Activated naive CD4-positive, alpha-beta T cell treated with anti-CD3 and anti-CD28 coated beads, Interleukin-2, amount 50 U/mL, for 72 hours (primary cell): ENCODE data around the gene MFGE8. TPM values are rescaled to one million over a fixed set of nuclear protein-coding genes. Genes with fewer than 3 reads are reported as not detected.
"Not testable (repeated sequence)": the region's sequence is repeated elsewhere in the genome, so short reads cannot be mapped to it uniquely, and the experiment has no call there.

Experiments
- ATAC-seq, 2 donors: fragments of 150-1000 bp; cut with Tn5 transposase; 2 replicates each; pipeline ENCODE4 v1.10.0; 2021; ENCODE audit warnings: mild to moderate bottlenecking in 2 of 2, moderate library complexity in 2 of 2
- DNase-seq, 2 donors: peaks; one replicate each; pipeline ENCODE4 v3.0.0; 2021 to 2022; ENCODE audit warnings: low spot score in 2 of 2
- H3K27ac Mint-ChIP-seq, 2 donors: one replicate each; pipeline ENCODE4 v1.8.0; 2022; ENCODE audit warnings: mild to moderate bottlenecking in 2 of 2, mixed read lengths in 2 of 2
- H3K36me3 Mint-ChIP-seq, 2 donors: one replicate each; pipeline ENCODE4 v1.8.0; 2022; ENCODE audit warnings: mixed read lengths in 2 of 2
- H3K9me3 Mint-ChIP-seq, 2 donors: one replicate each; pipeline ENCODE4 v1.8.0; 2022; ENCODE audit warnings: mixed read lengths in 2 of 2
- total RNA-seq, 2 donors: library from RNA; stranded (reverse); gene quantifications; one replicate each; pipeline ENCODE4 v1.2.3, GENCODE V29; 2022

The MFGE8 gene
- total RNA-seq, 2 donors from 2014 or later: 27.6 to 91.9 TPM

DNA sequence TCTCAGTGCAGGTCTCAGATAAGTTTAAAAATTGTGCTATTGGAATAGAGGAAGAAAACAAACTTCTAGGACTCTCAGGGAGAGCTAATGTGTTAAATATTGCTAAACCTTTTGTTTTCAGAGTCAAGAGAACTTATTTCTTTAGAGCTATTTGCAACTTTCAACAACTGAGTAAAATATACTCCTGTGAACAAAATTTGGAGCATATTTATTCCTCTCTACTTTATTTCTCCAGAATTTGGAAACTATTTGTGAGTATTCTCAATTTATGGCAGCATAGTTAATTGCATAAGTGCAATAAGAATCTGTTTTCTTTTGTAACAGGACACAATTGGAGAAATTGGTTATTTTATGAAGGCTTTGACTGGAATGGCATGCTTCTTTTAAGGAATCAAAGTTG lies 15.0 kb upstream of the MFGE8 start:
- not testable (repeated sequence) for H3K36me3 Mint-ChIP-seq, H3K27ac Mint-ChIP-seq, ATAC-seq, DNase-seq, H3K9me3 Mint-ChIP-seq

DNA sequence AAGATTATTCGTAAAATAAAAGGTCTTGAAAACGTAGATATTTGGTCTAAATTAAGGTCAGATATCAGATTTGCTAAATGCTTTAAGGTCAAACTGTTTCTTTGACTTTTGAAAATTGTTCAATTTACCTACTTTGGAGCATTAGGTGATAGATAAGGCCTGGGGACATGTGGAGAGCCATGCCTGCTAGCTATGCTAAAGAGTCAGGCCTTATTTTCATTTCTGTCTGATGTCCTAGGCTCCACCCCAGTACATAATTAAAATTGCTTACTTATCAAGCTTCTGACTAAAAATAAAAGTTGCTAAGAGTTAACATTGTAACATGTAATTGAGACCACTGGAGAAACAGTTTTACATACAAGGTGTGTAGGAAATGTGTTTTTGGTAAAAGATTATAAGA lies 12.5 kb upstream of the MFGE8 start:
- H3K9me3 Mint-ChIP-seq, ATAC-seq, H3K27ac Mint-ChIP-seq, DNase-seq, H3K36me3 Mint-ChIP-seq: not testable (repeated sequence)

- H3K36me3 Mint-ChIP-seq, DNase-seq, H3K27ac Mint-ChIP-seq, H3K9me3 Mint-ChIP-seq: not testable (repeated sequence)
- ATAC-seq: peak; percentile 86 to 87
These were observed 7.8 kb upstream of the MFGE8 start for GRCh38 chr15:88920892-88921435.

DNA sequence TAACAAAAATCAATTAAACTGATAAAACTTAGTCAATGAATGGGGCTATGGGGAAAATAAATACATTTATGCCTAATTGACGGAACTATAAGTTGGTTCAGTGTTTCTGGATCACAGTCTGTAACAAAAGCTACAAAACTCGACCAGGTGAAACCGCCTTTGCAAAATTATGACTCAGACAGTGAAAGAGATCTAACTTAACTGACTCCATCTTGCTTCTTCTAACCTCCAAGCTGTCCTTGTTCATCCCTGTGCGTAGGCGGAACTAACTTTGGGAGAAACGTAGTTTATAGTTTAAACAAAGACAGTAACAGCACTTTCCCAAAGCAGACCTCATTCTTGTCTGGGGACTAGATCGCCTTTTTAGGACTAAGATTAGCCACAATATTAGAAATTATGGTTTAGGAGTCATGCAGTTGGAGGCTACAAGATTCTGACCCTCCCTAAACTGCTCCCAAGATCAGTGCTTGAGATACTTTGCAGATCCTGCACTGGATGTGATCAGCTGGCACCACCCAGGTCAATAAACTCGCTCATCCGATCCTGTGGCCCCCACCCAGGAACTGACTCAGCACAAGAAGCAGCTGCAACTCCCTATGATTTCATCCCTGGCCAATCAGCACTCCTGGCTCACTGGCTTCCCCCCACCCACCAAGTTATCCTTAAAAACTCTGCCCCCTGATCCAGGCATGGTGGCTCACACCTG lies 7.2 kb upstream of the MFGE8 start:
- no peaks in the 10 kb centered on the region for H3K9me3 Mint-ChIP-seq

GRCh38 chr15:88918738-88919137 lies 5.6 kb upstream of the MFGE8 start:
- Mint-ChIP-seq H3K27ac (peak overlapping the region in 1 of 2 donors; percentile 22), H3K9me3 (no peaks in the 10 kb centered on the region), H3K36me3 (no peaks in the 10 kb centered on the region)
- ATAC-seq (peak; percentile 83 to 90), DNase-seq (peak in 1 of 2 donors; percentile 63)

More for the DNA sequence above, 7.2 kb upstream of the MFGE8 start:
- Mint-ChIP-seq H3K27ac (no peak overlapping the region), H3K36me3 (no peaks in the 10 kb centered on the region)
- DNase-seq (no peak), ATAC-seq (no peak)

GRCh38 chr15:88917760-88918159 lies 4.6 kb upstream of the MFGE8 start:
- ATAC-seq (no peak), DNase-seq (no peak)
- Mint-ChIP-seq H3K36me3 (no peaks in the 10 kb centered on the region), H3K9me3 (no peaks in the 10 kb centered on the region), H3K27ac (no peak overlapping the region)

DNA sequence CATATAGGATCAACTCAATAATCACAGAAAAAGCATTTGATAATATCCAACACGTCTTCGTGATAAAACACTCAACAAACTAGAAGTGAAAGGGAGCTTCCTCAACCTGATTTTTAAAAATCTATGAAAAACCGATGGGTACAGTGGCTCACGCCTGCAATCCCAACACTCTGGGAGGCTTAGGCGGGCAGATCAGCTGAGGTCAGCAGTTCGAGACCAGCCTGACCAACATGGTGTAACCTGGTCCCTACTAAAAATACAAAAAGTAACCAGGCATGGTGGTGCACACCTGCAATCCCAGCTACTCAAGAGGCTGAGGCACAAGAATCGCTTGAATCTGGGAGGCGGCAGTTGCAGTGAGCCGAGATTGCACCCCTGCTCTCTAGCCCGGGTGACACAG lies 2.2 kb upstream of the MFGE8 start:
- H3K27ac Mint-ChIP-seq: no peak overlapping the region
- DNase-seq: no peak
- ATAC-seq: no peak
- H3K36me3 Mint-ChIP-seq: no peaks in the 10 kb centered on the region
- H3K9me3 Mint-ChIP-seq: no peaks in the 10 kb centered on the region

GRCh38 chr15:88913850-88914169 lies 631 bp upstream of the MFGE8 start:
- H3K36me3 Mint-ChIP-seq: no peaks in the 10 kb centered on the region
- DNase-seq (no peak), ATAC-seq (no peak)
- H3K9me3 Mint-ChIP-seq: no peaks in the 10 kb centered on the region
- H3K27ac Mint-ChIP-seq: peak overlapping the region in 1 of 2 donors; percentile 88

DNA sequence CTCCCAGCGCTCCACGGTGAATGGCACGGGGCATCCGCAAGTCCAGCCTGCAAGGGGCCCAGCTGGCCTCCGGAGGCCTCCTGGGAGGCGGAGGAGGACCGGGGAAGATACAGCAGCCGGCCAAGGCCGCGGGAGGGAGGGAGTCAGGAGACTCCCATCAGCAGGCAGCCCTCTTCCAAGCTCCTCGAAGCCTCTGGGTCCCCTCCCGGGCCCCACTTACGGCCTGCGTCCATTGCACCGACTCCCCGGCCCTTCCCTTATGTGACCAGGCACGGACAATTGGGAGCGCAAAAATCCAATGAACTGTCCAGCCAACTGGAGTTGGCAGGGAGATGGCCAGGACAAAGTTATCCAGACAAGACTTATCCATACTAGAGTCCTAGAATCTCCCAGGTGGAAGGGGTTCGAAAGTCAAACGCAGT lies 668 bp downstream of the MFGE8 start:
- ATAC-seq (no peak), DNase-seq (no peak)

GRCh38 chr15:88911766-88912118 lies 1.4 kb downstream of the MFGE8 start:
- Mint-ChIP-seq H3K9me3 (no peaks in the 10 kb centered on the region), H3K27ac (peak overlapping the region in 1 of 2 donors; percentile 88), H3K36me3 (no peaks in the 10 kb centered on the region)
- ATAC-seq (no peak), DNase-seq (no peak)

More for the DNA sequence above, 668 bp downstream of the MFGE8 start:
- Mint-ChIP-seq H3K9me3 (no peaks in the 10 kb centered on the region), H3K36me3 (no peaks in the 10 kb centered on the region), H3K27ac (peak overlapping the region; percentile 24 to 88)

- ATAC-seq (no peak), DNase-seq (peak in 1 of 2 donors; percentile 13)
- no peaks in the 10 kb centered on the region for H3K36me3 Mint-ChIP-seq
- H3K27ac Mint-ChIP-seq: no peak overlapping the region
- H3K9me3 Mint-ChIP-seq: no peaks in the 10 kb centered on the region
These were observed 3.0 kb downstream of the MFGE8 start for GRCh38 chr15:88909956-88910831.

DNA sequence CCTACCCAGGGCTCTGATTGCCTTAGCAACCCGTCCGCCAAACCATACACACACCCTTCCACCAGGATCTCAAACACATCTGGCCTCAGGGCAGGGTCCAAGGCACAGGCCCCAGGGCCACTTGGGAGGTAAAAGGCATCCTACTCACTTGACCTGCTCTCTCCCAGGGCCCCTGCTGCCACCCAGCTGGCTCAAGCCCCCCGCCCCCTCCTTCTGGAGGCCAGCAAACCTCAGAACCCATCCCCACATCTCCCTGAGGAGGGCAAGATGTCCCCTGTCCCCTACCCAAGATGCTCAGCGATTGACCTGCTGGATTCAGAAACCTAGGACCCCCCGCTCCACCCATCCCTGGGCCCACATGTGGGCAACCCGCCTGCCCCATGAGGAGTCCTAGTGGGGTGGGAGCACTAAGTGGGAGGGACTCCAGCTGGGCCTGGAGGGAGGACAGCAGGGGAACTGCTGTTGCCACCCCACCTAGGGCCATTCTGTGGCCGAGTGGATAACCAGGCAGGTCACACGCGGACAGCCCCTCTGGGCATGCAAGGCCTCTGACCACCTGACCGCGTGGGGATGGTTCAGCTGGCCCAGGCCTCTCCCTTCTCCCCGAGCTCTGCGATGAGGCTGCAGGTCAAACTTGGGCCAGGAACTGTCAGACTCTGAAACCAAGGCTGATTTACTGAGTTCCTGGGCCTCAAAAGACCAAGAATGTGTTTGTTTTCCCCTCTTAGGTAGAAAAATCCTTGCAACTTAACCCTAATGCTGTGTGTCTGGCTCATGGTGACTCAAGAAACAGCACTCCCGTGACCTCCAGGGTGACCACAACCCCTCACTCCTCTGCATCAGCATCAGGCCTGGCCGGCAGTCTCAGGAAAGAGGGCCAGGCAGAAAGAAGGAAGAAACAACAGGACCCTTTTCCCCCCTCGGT lies 4.2 kb downstream of the MFGE8 start:
- no peaks in the 10 kb centered on the region for H3K9me3 Mint-ChIP-seq
- ATAC-seq (no peak), DNase-seq (no peak)
- no peak overlapping the region for H3K27ac Mint-ChIP-seq
- H3K36me3 Mint-ChIP-seq: no peaks in the 10 kb centered on the region

DNA sequence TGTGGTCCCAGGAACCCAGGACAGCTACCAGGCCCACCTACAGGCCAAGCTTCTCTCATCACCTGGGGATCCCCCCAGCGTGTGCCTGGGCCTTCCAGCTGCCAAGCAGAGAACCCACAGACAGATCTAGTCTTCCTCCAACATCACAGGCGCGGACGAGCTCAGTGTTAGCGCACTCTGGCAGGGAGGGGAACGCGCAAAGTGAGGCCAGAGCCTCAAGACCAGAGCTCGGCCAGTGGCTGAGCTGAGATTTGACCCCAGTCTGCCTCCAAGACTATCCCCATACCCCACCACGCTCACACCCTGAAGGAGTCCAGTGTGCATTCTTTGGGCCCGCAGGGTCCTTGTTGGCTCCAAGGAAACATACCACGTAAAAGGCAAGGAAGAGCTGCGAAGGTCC lies 5.1 kb downstream of the MFGE8 start:
- no peaks in the 10 kb centered on the region for H3K9me3 Mint-ChIP-seq
- no peak for ATAC-seq
- no peaks in the 10 kb centered on the region for H3K36me3 Mint-ChIP-seq
- peak overlapping the region in 1 of 2 donors; percentile 59 for H3K27ac Mint-ChIP-seq
- DNase-seq: no peak

DNA sequence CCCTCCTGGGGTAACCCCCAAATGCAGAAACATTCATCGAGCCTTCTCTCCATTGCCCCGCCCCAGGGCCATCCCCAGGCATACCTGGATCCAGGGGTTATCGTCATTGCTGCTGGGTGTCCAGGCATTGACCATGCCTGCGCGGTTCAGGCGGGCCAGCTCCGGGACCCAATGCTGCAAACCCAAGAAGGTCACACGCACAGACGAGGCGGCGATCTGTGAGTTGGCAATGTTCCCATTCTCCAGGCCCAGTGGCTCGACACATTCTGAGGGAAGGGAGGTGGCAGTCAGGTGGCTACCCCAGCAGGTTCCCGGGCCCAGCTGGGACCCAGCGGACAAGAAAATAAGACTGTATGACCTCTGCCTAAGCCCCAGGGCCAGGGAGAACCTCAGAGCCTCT lies 6.1 kb downstream of the MFGE8 start:
- Mint-ChIP-seq H3K27ac (peak overlapping the region in 1 of 2 donors; percentile 63), H3K9me3 (no peaks in the 10 kb centered on the region), H3K36me3 (no peaks in the 10 kb centered on the region)
- ATAC-seq (no peak), DNase-seq (no peak)

GRCh38 chr15:88906551-88906950 lies 6.6 kb downstream of the MFGE8 start:
- no peak for DNase-seq
- H3K27ac Mint-ChIP-seq: peak overlapping the region in 1 of 2 donors; percentile 63
- H3K9me3 Mint-ChIP-seq: no peaks in the 10 kb centered on the region
- no peaks in the 10 kb centered on the region for H3K36me3 Mint-ChIP-seq
- ATAC-seq: no peak

- no peak for ATAC-seq
- DNase-seq: no peak
- no peaks in the 10 kb centered on the region for H3K36me3 Mint-ChIP-seq
- H3K9me3 Mint-ChIP-seq: no peaks in the 10 kb centered on the region
- H3K27ac Mint-ChIP-seq: peak overlapping the region; percentile 4 to 63
These were observed 7.0 kb downstream of the MFGE8 start for GRCh38 chr15:88906130-88906529.
